Measurements from ENCODE around the gene GALE.
"Not testable (repeated sequence)": the region's sequence is repeated elsewhere in the genome, so short reads cannot be mapped to it uniquely, and the experiment has no call there.

Gene GALE

DNA sequence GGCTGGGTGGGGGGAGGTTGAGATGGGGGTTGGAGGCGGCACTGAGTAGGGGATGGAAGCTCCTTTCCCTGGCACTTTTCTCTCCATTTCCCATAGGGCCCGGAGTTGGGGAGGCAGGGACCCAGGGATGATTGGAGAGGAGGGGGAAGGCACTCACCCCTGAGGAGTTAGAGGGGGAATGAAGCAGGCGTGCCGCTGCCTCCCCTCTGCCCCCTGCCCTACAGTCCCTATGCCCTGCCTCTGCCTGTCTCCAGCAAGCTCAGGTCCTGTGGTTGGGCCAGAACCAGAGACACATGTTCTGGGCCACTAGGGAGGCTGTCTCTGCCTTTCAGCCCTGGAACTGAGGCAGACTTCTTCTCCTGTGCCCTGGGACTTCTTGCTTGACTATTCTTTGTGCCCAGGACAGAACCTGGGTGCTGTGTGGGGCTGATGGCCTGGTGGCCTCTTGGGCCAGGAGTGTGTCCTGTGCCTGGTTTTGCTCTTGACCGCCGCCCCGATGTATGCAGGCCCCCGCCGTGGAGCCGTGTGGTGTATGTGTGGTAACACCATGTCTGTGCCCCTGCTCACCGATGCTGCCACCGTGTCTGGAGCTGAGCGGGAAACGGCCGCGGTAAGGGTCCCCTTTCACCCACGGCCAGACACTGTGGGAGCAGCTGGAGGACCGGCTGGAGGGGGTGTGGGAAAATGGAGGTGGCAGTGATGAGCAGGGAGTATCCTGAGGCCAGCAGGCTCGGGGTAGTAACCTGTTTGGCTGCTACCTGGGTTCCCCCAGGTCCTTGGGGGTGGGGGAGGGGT, 8.2 kb downstream of the GALE start:
- no peak for DNase-seq (ENCODE audit: low read depth in 2 of 2)

DNA sequence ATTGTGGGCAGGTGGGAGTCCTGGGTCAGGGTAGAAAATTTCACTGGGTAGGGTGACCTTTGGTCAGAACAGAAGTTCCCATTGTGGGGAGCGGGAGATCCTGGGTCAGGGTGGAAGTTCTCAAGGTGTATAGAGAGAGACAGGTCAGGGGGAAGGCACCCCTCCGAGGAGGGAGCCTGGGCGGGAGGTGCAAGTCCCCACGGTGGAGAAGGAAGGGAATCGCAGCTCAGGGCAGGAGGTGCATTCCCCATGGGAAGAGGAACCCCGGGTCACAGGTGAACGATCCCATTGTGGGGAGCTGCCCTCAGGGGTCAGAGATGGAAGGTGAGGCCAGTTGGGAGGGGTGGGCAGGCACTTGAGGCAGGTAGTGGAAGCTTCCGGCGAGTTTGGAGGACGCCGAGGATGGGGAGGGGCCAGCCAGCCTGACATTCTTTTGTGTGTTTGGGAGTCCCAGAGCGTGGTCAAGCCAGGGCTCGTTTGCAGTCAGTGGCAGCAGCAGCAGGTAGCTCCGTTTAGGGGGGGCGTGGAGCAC, 9.0 kb downstream of the GALE start:
- no peak for DNase-seq (ENCODE audit: low read depth in 2 of 2)

GRCh38 chr1:23790696-23791515, 9.6 kb downstream of the GALE start, which contains the start of gene LYPLA2:
Gene LYPLA2 (plus strand): TSS chr1:23791145. CDS start chr1:23792683, 1,538 bp downstream.
- peak; percentile 87 to 88 for DNase-seq (ENCODE audit: low read depth in 2 of 2)

DNA sequence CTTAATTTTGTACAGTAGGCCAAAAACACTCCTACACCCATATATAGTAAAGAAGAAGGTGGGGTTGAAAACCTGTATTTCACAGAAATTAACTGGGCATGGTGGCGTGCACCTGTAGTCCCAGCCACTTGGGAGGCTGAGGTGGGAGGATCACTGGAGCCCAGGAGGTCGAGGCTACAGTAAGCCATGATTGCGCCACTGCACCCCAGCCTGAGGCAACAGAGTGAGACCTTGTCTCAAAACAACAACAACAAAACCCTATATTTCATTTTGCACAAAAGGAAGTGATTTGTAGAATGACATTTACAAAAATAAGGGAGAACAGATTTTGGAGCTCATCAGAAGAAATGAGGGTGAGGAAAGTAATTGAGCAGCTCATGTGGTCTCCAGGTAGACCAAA, 11.9 kb downstream of the GALE start:
- no peak for DNase-seq (ENCODE audit: low read depth in 2 of 2)

- no peak for DNase-seq (ENCODE audit: low read depth in 2 of 2)
Observed at GRCh38 chr1:23787701-23788100, 12.9 kb downstream of the GALE start.

GRCh38 chr1:23784846-23785245, 15.7 kb downstream of the GALE start:
- no peak for DNase-seq (ENCODE audit: low read depth in 2 of 2)

DNA sequence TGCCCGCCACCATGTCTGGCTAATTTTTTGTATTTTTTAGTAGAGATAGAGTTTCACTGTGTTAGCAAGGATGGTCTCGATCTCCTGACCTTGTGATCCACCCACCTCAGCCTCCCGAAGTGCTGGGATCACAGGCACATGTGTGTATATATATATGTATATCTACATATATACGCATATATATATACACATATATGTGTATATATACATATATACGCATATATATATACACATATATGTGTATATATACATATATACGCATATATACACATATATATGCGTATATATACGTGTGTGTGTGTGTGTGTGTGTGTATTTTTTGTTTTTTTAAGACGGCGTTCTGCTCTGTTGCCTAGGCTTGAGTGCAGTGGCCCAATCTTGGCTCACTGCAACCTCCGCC, 17.4 kb downstream of the GALE start:
- DNase-seq (ENCODE audit: low read depth in 2 of 2): not testable (repeated sequence)

DNA sequence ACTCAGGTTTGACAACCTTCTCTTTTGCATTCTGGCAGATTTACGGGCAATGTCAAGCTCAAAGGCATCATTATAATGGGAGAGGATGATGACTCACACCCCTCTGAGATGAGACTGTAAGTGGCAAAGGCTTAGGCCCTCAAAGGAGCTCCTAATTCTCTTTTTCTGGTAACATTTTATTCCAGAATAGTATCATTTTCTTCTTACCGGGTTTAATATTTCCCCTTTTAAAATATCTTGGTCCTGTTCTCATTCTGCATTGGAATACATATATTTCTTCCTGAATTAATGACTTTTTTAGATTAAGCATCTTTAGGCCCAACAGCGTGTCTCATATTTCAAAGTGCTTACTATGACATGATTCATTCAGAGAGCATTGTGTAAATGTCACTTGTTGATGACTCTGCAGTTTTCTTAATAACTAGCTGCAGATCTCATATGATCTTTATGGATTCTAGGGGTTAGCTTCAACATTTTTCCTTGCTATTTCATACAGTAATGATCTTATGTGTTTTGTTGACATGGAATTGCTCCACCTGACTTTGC, 20.7 kb downstream of the GALE start:
- DNase-seq (ENCODE audit: low read depth in 2 of 2): no peak

- DNase-seq (ENCODE audit: low read depth in 2 of 2): peak; percentile 66 to 71
Observed at GRCh38 chr1:23777979-23778814, 22.4 kb downstream of the GALE start, which contains the start of gene PITHD1. Gene PITHD1 (plus strand): TSS chr1:23778418. CDS start chr1:23778516, 98 bp downstream.

GRCh38 chr1:23776217-23776616, 24.3 kb downstream of the GALE start:
- no peak for DNase-seq (ENCODE audit: low read depth in 2 of 2)

DNA sequence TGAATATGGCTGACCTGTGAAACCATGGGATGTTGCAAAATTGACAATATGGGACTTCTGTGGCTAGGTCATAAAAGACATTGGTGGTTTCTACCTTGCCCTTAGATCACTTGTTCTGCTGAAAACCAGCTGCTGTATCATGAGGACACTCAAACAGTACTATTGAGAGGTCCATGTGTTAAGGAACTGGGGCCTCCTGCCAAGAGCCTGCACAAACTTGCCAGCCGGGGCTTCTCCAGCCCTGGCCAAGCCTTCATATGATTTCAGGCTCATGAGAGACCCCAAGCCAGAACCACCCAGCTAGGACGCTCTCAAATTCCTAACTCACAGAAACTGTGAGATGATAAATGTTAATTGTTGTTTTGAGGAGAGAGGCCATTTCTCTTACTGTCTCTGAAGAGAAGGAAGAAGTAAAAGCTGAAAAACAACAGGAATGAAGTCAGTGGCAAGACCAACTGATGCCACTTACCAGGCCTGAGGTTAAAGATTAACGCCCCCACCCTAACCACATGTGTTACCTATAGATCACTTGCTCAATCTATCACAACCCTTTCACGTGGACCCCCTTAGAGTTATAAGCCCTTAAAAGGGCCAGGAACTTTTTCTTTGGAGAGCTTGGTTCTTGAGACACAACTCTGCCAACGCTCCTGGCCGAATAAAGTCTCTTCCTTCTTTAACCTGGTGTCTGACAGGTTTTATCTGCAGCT, 26.2 kb downstream of the GALE start:
- no peak for DNase-seq (ENCODE audit: low read depth in 2 of 2)

- DNase-seq (ENCODE audit: low read depth in 2 of 2): no peak
Observed at GRCh38 chr1:23772854-23773242, 27.7 kb downstream of the GALE start.

DNA sequence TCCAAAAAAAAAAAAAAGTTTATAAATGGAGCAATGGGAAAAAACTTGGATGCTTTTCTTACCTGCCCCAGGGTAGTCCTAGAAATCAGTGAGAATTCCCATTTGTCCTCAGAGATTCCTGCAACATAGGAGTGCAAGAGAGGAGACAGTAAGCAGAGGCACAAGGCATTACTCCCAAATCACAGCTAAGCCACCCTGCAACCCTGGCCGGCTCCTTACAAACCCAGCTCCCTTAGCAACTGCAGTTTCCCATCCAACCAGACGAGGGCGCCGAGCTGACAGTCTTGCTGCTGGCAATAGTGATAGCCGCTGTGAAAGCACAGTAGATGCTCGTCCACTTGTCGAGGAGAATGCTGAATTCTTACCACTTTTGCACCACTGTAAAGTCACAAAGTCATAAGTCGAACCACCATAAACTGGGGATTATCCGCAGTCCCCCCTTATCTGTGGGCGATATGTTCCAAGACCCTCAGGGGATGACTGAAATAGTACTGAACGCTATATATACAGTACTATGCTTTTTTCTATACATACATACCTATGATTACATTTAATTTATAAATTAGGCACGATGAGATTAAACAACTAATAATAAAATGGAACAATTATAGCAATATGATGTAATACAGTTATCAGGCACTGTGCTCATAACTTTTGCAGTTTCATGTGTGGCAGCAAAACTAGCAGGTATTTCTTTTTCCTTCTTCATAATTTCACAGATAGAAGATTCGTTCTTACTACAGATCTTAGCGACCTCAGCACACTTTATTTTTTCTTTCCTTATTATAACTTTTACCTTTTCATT, 28.3 kb downstream of the GALE start:
- DNase-seq (ENCODE audit: low read depth in 2 of 2): peak; percentile 83 to 88

DNA sequence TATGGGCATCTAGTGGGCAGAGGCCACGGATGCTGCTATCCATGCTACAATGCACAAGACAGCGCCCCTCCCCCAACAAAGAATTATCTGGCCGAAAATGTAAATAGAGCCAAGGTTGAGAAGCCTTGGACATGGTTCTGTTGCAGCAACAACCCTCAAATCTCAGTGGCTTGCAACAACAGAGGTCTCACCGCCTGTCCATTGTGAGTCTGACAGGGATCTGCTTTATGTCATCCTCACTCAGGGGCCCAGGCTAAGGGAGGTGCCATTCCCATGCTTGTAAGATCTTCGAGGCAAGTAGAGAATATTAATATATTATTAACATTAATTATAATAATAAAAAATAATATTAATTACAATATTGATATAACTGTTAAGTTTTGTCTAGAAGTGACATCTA, 31.8 kb downstream of the GALE start:
- DNase-seq (ENCODE audit: low read depth in 2 of 2): no peak

DNA sequence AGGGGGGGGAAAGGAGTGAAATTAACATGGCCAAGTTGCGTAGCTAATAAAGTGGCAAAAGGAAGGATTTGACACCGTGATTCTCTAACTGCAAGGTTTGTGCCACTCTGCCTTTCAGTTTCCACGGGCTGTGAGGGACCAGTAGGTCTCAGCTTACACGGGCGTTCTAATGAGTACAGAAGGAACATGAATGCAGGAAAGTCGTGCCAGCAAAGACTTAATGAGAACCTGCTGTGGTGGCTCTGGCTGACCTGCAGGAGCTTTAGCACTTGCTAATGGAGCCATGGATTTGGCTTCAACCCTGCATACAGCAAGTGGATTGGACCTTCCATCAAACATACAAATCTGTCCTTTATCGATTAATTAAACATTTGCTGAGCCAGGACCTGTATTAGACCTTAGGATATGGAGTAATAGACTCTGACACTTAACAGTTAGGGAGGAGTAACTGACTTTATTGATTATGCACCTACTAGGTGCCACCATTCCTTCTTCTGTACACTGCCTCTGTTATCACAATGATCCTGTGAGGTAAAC, 37.4 kb downstream of the GALE start:
- DNase-seq (ENCODE audit: low read depth in 2 of 2): no peak

DNA sequence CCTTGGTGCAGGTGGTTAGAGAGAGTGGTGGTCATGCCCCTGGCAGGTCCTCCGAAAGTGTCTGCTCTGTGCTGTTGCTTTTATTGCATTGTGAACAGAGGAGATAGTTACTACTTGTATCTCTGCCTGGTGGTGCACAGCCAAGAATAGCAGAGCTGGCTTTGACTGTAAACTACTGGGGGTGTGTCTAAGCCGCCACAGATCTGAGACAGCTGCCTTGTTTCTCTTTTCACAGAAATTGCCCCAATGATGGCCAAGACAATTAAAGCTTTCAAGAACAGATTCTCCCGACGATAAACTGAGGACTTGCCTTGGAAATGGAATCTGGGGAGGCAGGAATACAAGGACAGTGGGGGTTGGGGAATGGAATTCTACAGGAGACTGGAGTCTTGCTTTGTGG, 41.3 kb downstream of the GALE start:
- DNase-seq (ENCODE audit: low read depth in 2 of 2): no peak

GRCh38 chr1:23757812-23758211, 42.7 kb downstream of the GALE start:
- DNase-seq (ENCODE audit: low read depth in 2 of 2): no peak

- DNase-seq (ENCODE audit: low read depth in 2 of 2): no peak
Observed at GRCh38 chr1:23756676-23757075, 43.9 kb downstream of the GALE start.

GRCh38 chr1:23752909-23753308, 47.6 kb downstream of the GALE start:
- no peak for DNase-seq (ENCODE audit: low read depth in 2 of 2)

DNA sequence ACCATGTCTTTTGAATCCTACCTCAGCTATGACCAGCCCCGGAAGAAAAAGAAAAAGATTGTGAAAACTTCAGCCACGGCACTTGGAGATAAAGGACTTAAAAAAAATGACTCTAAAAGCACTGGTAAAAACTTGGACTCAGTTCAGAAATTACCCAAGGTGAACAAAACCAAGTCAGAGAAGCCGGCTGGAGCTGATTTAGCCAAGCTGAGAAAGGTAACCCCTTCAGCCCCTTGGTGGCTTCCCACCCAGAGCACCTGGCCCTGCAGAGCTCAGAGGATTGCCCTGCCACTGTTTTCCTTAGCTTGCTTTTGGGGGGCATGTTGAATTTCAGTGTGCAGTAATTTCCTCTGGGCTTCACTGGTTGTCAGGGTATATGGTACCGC, 48.7 kb downstream of the GALE start:
- no peak for DNase-seq (ENCODE audit: low read depth in 2 of 2)

Data from stimulated activated CD4-positive, alpha-beta T cell treated with anti-CD3 and anti-CD28 coated beads, Interleukin-4, amount 100 ng/mL, for 48 hours (primary cell).